GM18873 (cell line): ENCODE measurements around the gene CCDC92.

ENCODE experiments used
- ATAC-seq: cut with Tn5 transposase; IDR thresholded peaks from one replicate; pipeline ENCODE4 v1.9.1; 2021; ENCODE audit warnings: mild to moderate bottlenecking, moderate library complexity, moderate number of reproducible peaks; ENCODE audit not compliant: unreplicated experiment, low FRiP score

The CCDC92 gene

DNA sequence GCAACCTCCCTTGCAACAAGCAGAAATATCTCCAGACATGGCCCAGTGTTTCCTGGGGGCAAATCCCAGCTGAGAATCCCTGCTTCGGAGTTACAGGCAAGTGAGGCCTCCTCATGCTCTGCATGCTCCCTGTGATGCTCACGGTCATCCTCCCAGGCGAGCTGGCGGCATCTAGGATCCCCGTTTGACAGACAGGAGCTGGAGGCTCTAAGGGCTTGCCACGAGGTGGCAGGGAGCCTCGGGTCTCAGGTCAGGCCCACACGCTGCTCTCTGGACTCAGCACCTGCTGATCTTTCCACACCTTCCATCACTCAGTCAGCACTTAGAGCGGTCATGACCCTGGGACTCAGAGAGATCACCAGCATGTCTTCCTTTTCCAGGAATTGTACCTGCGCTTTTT, 79.8 kb downstream of the CCDC92 start:
- no peak for ATAC-seq

DNA sequence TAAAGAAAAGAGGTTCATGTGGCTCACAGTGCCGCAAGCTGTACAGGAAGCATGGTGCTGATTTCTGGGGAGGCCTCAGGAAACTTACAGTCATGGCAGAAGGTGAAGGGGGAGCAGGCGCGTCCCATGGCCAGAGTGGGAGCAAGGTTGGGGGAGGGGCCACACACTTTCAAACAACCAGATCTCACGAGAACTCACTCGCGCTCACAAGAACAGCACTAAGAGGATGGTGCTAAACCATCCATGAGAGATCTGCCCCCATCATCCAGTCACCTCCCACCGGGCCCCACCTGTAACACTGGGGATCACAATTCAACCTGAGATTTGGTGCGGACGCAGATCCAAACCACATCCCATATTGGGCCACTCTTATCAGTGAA, 80.5 kb downstream of the CCDC92 start:
- ATAC-seq, result no peak

DNA sequence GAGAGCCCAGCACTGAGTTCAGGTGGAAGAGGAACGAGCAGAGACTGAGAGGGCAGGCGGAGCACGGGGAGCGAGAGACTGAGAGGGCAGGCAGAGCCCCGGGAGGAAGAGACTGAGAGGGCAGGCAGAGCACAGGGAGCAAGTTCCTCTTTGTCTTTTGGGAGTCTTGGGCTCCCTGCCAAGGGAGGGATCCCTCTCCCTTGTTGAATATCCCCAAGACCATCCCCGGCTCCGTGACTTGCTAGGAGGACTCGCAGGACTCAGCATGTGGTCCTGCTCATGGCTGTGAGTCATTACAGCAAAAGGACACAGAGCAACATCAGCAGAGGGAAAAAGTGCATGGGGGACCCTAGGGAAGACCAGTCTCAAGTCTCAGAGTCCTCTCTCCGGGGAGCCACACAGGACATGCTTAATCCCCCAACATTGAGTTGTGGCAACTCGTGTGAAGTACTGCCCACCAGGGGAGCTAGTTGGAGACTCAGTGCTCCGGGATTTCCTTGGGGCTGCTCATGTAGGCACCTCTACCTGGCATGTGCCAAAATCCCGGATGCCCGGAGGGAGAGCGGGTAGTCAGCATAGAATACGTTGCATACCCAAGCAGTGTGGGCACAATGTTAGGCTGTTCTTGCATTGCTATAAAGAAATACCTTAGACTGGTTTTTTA, 81.0 kb downstream of the CCDC92 start:
- ATAC-seq, result no peak

DNA sequence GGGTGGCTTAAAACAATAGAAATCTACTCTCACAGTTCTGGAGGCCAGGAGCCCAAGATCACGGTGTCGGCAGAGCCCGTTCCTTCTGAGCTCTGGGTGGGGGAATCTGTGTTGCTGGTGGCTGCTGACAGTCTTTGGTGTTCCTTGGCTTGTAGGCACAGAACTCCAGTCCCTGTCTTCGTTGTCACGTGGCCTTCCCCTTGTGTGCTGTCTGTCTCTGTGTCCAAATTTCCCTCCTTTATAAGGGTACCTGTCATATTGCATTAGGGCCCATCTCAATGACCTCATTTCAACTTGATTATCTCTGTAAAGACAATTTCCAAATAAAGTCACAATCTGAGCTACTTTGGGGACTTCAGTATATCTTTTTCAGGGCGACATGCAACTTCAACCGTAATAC, 81.6 kb downstream of the CCDC92 start:
- no peak for ATAC-seq

DNA sequence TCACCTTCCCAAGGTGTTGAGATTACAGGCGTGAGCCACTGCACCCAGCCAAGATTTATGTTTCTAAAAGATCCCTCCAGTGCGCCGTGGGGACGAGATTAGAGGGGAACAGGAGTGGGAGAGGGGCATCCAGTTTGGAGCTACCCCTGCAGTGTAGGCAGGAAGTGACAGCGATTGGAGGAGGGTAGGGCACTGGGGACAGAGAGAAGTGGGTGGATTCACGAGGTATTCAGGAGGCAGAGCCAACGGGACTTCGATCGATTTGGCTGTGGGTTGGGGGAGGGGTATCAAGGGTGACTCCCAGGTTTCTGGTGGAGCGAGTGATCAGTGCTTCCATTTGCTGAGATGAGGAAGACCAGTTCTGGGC, 82.1 kb downstream of the CCDC92 start:
- no peak for ATAC-seq

DNA sequence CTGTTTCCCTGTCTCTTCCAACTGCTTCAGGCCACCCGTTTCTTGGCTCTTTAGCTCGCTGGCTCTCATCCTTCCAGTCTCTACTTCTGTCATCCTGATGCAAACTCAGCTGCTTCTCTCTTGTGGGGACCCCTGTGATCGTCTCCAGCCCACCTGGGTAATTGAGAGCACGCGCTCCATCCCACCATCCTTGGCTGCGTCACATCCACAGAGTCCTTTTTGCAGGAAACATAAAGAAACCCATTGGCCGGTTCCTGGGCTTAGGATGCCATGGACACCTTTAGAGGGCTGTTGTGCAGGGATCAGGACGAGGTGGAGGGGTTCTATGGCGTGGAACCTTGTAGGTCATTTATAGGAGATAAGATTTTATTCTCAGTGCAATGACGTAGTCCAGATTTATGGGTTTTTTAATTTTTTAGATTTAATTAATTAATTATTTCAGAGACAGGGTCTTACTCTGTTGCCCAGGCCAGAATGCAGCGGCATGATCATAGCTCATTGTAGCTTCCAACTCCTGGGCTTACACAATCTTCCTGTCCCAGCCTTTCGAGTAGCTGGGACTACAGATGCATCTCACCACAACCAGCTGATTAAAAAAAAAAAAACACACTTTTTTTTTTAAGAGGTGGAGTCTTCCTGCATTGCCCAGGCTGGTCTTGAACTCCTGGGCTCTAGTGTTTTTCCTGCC, 82.6 kb downstream of the CCDC92 start:
- no peak for ATAC-seq

DNA sequence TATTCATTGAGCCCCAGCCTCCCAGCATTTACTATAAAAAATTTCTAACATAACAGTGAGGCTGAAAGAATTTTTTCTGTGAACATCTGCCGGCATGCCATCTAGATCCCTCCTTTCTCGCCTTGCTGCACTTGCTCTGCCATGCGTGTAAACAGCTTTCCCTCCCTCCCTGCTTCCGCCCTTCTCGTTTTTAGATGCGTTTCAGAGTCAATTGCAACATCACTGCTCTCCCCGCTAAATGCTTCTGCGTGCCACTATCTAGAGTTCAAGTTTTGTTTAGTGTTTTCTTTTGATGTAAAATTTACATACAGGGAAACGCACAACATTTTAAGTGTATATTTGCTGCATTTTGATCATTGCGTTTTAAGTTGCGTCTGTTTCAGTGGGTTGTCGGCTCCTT, 83.6 kb downstream of the CCDC92 start:
- ATAC-seq, result no peak

DNA sequence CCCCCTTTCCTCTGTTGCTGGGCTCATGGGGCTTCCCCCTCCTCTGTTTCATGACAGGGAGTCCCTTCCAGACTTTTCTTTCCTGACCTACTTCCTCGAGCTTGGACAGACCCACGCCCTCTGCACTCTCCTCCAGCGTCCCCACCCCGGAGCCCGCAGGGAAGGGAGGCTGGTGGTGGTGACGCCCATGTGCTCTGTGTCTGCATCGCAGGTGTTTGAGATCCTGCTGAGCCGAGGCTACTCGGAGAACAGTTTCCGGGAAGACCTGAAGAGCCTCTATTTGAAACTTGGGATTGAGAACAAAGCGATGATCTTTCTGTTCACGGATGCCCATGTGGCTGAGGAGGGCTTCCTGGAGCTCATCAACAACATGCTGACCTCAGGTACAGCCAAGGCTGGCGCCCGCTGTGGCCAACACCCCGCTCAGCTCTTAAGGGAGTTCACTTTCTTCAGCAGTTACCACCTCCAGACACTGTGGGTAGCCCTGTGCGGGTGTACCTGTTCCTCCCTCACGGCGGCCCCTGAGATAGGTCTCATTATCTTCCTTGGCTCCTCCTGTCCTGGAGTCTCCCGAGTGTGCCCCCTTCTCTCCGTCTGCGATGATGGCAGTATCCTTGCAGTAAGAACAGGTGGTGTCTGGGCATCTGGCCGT, 85.6 kb downstream of the CCDC92 start:
- no peak for ATAC-seq

DNA sequence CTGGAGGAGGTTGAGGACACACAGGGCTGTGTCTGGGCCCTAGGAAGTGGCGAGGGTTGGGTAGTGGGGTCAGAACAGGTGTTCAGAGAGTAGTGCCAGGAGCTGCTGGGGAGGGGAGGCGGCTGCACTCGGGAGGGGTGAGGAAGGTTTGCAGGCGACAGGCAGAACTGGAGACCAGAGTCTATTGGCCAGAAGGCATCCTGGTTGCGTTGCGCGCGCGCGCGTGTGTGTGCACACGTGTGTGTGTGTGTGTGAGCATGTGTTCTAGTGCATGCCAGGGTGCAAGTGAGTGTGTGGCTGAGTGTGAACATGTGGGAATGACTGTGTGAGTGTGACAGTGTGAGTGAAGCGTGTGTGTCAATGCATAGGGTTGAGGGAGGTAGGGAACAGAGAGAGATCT, 86.4 kb downstream of the CCDC92 start:
- ATAC-seq, result no peak
